Breast epithelium (tissue), 3 donors: ENCODE results near the gene TPCN2.

ENCODE experiments used
- POLR2A ChIP-seq: fragments of 450-650 bp; IDR thresholded peaks from one replicate; pipeline ENCODE4 v1.6.1; 2016; ENCODE audit warnings: antibody characterized with exemption, mild to moderate bottlenecking, moderate library complexity
- TF ChIP-seq, protein P1 (sequence below), 3 donors: fragments of 450-650 bp; IDR thresholded peaks; one replicate each; pipeline ENCODE4 v1.5.1; 2016 to 2017; ENCODE audit warnings: antibody characterized with exemption in 3 of 3, mild to moderate bottlenecking in 3 of 3, moderate library complexity in 3 of 3

DNA sequence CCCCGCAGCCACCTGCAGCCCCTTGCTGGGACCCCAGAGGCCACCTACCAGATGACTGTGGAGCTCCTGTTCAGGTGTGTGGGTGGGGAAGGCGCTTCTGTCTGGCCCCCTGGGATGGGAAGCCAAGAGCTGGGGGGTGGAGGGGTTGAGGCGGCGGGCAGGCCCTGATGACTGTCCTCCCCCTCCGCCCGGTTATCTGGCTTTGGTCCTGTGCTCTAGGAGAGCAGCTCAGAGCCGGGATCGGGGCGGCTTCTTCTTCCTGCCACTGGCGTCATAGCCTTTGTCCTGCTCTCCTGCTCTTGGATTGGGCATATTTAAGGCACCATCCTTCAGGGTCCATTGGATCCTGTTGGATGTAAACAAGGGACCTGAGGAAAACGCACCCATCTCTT lies 38.4 kb downstream of the TPCN2 start:
- TF ChIP-seq, protein P1, sequence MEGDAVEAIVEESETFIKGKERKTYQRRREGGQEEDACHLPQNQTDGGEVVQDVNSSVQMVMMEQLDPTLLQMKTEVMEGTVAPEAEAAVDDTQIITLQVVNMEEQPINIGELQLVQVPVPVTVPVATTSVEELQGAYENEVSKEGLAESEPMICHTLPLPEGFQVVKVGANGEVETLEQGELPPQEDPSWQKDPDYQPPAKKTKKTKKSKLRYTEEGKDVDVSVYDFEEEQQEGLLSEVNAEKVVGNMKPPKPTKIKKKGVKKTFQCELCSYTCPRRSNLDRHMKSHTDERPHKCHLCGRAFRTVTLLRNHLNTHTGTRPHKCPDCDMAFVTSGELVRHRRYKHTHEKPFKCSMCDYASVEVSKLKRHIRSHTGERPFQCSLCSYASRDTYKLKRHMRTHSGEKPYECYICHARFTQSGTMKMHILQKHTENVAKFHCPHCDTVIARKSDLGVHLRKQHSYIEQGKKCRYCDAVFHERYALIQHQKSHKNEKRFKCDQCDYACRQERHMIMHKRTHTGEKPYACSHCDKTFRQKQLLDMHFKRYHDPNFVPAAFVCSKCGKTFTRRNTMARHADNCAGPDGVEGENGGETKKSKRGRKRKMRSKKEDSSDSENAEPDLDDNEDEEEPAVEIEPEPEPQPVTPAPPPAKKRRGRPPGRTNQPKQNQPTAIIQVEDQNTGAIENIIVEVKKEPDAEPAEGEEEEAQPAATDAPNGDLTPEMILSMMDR (IDR thresholded peaks at IDR 0.05) = no peak
- TF ChIP-seq POLR2A = no peak
